ENCODE data around the gene CCN6.
"Not testable (repeated sequence)": the region's sequence is repeated elsewhere in the genome, so short reads cannot be mapped to it uniquely, and the experiment has no call there.

CCN6 gene

GRCh38 chr6:112029045-112029822 lies 24.7 kb upstream of the CCN6 start:
- peak in 1 of 2 donors; percentile 32 for DNase-seq (ENCODE audit: low read depth in 2 of 2)

GRCh38 chr6:112030206-112030960 lies 23.5 kb upstream of the CCN6 start:
- no peak for DNase-seq (ENCODE audit: low read depth in 2 of 2)

GRCh38 chr6:112030961-112031660 lies 22.8 kb upstream of the CCN6 start:
- DNase-seq (ENCODE audit: low read depth in 2 of 2) = no peak

DNA sequence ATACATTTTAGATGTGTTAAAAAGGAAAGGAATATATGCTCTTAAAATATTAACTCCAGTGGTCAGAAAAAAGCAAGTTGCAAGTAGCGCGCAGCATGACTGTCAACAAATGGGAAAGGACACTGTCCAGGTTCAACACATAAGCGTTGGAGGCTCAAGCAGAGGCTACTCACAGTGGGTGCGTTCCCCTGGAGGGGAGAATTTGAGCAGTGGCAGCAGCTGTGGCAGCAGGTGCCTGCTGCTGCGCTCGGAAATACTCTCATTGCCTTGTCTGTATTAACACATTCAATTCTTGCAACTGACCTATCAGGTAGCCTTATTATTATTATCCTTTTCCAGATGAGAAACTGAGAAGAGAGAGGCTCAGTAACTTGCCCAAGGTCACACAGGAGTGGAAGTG lies 21.9 kb upstream of the CCN6 start:
- DNase-seq (ENCODE audit: low read depth in 2 of 2) = no peak

DNA sequence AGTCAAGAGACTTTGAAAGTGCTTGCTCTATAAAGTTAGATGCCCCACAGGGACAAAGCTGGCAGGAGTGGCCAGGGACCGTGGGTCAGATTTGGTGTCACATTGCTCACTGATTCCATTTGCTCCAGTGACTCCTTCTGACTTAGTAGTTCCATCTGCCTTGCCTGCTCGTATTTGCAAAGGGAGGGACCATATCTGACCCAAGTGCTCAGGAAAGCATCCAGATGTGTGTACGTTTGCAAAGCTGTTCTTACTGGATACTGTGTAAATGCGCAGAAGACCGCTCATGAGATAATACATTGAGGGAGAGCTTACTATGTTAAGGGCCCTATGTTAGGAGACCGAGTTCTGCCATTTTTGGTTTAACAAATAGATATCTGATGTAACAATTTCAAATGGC lies 21.2 kb upstream of the CCN6 start:
- no peak for DNase-seq (ENCODE audit: low read depth in 2 of 2)

- no peak for DNase-seq (ENCODE audit: low read depth in 2 of 2)
Measured at GRCh38 chr6:112033791-112034615, 19.9 kb upstream of the CCN6 start.

DNA sequence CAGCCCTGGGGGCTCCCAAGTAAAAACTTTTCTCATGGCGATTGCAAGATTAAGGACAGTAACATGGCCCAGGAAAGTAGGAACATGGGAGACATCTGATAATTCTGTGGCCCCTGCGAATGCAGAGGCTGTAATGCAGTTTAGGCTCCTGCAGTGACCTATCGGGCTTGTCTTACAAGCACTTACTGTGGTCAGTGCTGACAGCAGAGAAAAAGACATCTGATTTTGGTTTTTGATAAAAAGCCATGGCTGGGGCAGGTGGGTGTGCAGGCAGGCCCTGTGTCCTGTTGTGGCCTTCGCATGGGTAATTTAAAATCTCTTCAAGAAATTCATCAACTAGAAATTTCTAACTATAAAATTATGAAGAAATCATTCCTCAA lies 19.3 kb upstream of the CCN6 start:
- DNase-seq (ENCODE audit: low read depth in 2 of 2) = no peak

DNA sequence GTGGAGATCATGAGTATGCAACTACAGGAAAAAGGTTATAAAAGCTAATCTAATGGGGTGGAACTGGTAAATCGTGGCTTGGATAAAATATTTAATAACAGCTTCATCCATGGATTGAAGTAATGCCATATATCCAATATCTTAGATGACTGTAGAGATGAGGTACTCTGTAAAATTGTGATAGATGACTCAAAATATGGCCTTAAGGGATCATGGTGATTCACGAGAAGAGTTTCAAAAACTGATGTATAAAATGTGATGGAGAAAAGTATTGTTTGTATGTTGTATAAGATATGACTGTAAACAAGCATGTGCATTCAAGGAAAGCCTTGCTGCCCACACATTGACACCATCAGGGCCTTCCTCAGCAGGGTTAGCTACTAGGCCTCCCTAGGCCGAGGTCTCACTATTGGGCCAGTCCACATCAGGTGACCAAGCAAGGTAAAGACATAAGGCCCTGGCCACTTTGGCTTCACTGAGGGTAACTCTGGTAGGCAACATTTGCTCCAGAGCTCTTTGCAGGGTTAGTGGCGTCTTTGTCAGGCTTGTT lies 17.7 kb upstream of the CCN6 start:
- no peak for DNase-seq (ENCODE audit: low read depth in 2 of 2)

DNA sequence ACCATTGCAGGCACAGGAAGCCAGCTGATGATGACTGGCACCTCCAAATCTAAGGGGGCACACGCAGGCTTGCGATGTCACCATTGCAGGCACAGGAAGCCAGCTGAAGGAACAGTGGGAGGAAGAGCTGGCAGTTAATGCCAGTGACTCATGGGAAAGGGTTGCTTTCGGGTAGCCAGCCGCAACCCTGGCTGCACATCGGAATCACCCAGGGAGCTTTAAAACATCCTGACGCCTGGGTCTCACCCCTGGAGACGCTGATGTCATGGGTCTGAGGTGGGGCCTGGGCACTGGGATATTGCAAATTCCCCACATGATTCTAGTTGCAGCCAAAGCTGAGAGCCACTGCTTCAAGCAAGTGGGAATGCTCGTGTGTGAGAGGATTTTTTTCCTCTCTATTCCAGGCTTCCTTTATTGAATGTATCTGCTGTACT lies 16.1 kb upstream of the CCN6 start:
- DNase-seq (ENCODE audit: low read depth in 2 of 2) = no peak

- no peak for DNase-seq (ENCODE audit: low read depth in 2 of 2)
Measured at GRCh38 chr6:112038268-112038667, 15.6 kb upstream of the CCN6 start.

GRCh38 chr6:112038756-112039430 lies 15.0 kb upstream of the CCN6 start:
- DNase-seq (ENCODE audit: low read depth in 2 of 2) = no peak

DNA sequence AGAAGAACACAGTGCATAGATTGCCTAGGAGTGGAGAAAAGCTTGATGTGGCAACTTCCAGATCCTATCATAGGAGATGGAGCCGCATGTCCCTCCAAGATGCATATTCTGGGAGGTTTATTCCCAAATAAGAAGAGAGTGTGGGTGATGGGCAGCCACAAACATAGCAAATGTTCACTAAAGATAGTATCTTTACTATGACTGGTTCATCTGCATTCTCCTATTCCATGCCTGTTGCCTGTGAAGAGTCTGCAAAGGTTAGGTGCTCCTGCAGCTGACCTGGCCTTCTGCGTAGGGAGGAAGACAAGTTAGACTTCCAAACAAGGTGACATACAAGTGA lies 14.5 kb upstream of the CCN6 start:
- no peak for DNase-seq (ENCODE audit: low read depth in 2 of 2)

DNA sequence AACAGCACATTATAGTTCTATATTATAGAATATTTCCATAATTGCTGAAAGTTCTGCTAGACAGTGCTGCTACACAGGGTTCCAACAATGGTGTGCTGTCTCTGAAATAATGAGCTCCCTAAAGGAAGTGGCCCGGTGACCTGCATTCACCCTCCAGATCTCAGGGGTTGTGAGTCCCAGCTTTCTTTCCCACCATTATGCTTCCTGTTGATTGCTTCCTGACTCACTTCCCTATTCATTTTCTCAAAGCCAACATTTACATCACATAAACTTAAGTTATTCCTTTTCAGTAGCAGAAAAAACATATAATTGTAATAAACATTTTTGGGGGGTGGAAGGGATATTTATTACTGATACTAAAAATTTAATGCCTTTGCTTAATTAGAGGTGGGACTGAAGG lies 12.9 kb upstream of the CCN6 start:
- no peak for DNase-seq (ENCODE audit: low read depth in 2 of 2)

- DNase-seq (ENCODE audit: low read depth in 2 of 2) = no peak
Measured at GRCh38 chr6:112041535-112041934, 12.4 kb upstream of the CCN6 start.

- peak; percentile 74 to 86 for DNase-seq (ENCODE audit: low read depth in 2 of 2)
Measured at GRCh38 chr6:112043032-112044007, 10.6 kb upstream of the CCN6 start.

DNA sequence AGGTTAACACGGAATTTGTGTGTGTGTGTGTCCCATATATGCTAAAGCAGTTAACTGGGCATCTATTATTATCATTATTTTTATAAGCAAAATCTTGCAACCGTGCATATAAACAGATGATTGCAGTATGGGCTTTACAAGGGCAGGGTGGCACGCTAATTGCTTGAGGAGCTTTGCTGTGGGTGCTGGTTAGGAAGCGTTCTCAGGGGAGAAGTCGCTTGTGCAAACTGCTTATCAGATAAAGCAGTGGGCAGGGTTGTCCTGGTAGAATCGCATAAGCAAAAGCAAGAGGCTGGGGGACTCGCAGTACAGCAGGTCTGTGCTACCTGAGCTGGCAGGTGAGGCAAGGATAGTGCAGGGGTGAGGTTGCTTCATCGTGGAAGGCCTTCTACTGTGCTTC lies 9.7 kb upstream of the CCN6 start:
- DNase-seq (ENCODE audit: low read depth in 2 of 2) = no peak

GRCh38 chr6:112044856-112045255 lies 9.0 kb upstream of the CCN6 start:
- no peak for DNase-seq (ENCODE audit: low read depth in 2 of 2)

- DNase-seq (ENCODE audit: low read depth in 2 of 2) = not testable (repeated sequence)
Measured at GRCh38 chr6:112047523-112047922, 6.4 kb upstream of the CCN6 start.

DNA sequence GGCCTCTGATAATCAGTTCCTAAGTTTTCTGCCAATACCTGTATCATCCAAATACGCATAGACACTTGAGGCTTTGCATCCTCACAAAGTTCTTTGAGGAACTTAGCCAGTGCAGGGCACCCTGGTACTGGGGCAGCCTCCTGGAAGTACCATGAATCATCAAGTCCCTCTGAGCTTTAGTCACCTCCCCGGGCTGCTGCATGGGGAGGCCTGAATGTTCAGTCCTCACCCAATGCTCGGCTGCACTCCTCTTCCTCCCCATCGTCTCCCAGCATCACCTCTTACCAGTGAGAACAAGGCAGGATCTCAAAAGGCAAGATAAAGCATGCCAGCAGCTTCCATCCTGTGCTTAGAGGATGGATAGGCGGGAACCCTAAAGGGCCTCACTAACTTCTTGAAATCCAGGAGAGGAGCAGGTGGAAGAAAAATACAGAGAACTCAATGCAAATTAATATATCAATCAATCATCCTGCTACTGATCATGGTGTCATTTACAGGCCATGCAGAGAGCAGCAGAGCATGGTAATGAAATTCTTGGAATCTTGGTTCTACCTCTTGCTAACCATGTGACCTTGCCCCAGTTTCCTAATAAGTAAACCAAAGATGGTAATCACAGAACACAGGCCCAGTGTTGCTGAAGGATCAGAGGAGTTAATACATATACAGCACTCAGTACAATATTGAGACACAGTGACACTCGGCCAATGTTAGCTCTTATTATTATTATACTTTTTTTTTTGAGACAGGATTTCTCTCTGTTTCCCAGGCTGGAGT lies 4.7 kb upstream of the CCN6 start:
- DNase-seq (ENCODE audit: low read depth in 2 of 2) = no peak

Data from stimulated activated CD8-positive, alpha-beta memory T cell treated with anti-CD3 and anti-CD28 coated beads, Interleukin-15, amount 100 ng/mL, for 4 hours (primary cell).